ENCODE data around the gene NDUFB10. TPM values are rescaled to one million over a fixed set of nuclear protein-coding genes. Genes with fewer than 3 reads are reported as not detected.

NDUFB10 gene
- total RNA-seq, 6 experiments from 2014 or later = 68.7 to 210 (median 81.2) TPM

DNA sequence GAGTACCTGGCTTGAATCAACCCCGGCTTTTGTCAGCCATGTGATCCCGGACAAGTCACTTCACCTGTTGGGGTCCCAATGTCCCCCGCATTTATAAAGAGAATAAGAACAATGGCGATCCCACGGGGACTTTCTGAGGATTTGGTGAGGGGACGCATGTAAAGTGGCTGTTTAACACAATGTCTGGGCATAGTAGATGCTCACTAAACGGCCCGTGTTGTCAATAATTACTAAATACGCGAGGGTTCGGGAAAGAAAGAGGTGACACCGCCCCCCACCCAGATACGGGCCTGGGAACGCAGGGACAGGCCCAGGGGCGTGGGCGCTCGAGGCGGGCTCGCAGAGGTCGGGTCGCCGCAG, 32.2 kb downstream of the NDUFB10 start:
- DNase-seq (no peak), ATAC-seq (no peak)
- TF ChIP-seq POLR2A (IDR thresholded peaks at IDR 0.05) = no peak
- TF ChIP-seq, protein P1, sequence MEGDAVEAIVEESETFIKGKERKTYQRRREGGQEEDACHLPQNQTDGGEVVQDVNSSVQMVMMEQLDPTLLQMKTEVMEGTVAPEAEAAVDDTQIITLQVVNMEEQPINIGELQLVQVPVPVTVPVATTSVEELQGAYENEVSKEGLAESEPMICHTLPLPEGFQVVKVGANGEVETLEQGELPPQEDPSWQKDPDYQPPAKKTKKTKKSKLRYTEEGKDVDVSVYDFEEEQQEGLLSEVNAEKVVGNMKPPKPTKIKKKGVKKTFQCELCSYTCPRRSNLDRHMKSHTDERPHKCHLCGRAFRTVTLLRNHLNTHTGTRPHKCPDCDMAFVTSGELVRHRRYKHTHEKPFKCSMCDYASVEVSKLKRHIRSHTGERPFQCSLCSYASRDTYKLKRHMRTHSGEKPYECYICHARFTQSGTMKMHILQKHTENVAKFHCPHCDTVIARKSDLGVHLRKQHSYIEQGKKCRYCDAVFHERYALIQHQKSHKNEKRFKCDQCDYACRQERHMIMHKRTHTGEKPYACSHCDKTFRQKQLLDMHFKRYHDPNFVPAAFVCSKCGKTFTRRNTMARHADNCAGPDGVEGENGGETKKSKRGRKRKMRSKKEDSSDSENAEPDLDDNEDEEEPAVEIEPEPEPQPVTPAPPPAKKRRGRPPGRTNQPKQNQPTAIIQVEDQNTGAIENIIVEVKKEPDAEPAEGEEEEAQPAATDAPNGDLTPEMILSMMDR (IDR thresholded peaks at IDR 0.05) = no peak
- no peaks in the 10 kb centered on the region for H3K36me3 ChIP-seq
- peaks cover 0 to 7% of the 10 kb centered on the region in 2 donors for H3K27me3 ChIP-seq
- H3K27ac ChIP-seq = no peak overlapping the region
- WGBS (ENCODE audit: insufficient coverage, low coverage, low lambda C conversion rate, missing lambda C conversion rate) = 20% methylated on average over 11 of the region's 22 CpGs
- H3K4me3 ChIP-seq = peak overlapping the region; percentile 18 to 42 (median 18)
- H3K9me3 ChIP-seq = no peaks in the 10 kb centered on the region
- intact Hi-C loops (cut with DNase I) = no loop called here
- peaks cover 0 to 18% (median 3%) of the 10 kb centered on the region in 4 donors for H3K4me1 ChIP-seq

DNA sequence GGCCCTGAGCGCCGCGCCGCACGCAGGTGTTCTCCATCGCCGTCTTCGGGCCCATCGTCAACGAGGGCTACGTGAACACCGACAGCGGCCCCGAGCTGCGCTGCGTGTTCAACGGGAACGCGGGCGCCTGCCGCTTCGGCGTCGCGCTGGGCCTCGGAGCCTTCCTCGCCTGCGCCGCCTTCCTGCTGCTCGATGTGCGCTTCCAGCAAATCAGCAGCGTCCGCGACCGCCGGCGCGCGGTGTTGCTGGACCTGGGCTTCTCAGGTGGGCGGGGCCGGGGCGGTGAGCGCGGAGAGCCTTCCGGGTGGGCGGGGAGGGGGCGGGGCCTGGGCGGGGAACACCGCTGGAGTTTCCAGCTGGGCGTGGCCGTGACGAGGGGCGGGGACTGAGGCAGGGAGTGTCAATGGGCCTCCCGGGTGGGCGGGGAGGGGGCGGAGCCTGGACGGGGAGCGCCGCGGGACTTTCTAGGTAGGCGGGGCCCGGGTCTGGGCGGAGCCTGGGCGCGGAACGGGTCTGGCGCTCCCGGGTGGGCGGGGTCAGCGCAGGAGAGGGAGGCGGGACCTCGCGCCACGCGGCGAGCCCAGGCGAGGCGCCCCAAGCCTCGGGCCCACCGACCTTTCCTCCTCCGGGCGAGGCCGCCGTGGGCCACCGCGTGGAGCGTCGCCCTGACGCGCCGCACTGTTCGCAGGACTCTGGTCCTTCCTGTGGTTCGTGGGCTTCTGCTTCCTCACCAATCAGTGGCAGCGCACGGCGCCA, 32.8 kb downstream of the NDUFB10 start:
- H3K27me3 ChIP-seq = peaks cover 0 to 7% of the 10 kb centered on the region in 2 donors
- TF ChIP-seq, protein P1 (IDR thresholded peaks at IDR 0.05) = no peak
- peak; percentile 20 for TF ChIP-seq POLR2A (IDR thresholded peaks at IDR 0.05)
- intact Hi-C loops (cut with DNase I) = no loop called here
- peak; percentile 77 to 89 (median 83) for ATAC-seq
- peak; percentile 91 to 97 (median 97) for DNase-seq
- peak overlapping the region; percentile 18 to 42 (median 18) for H3K4me3 ChIP-seq
- H3K27ac ChIP-seq = no peak overlapping the region
- 51% methylated on average over 10 of the region's 96 CpGs for WGBS (ENCODE audit: insufficient coverage, low coverage, low lambda C conversion rate, missing lambda C conversion rate)
- H3K4me1 ChIP-seq = peaks cover 0 to 18% (median 3%) of the 10 kb centered on the region in 4 donors
- H3K9me3 ChIP-seq = no peaks in the 10 kb centered on the region
- peaks cover 0 to under 1% (median 0%) of the 10 kb centered on the region in 4 donors for H3K36me3 ChIP-seq

DNA sequence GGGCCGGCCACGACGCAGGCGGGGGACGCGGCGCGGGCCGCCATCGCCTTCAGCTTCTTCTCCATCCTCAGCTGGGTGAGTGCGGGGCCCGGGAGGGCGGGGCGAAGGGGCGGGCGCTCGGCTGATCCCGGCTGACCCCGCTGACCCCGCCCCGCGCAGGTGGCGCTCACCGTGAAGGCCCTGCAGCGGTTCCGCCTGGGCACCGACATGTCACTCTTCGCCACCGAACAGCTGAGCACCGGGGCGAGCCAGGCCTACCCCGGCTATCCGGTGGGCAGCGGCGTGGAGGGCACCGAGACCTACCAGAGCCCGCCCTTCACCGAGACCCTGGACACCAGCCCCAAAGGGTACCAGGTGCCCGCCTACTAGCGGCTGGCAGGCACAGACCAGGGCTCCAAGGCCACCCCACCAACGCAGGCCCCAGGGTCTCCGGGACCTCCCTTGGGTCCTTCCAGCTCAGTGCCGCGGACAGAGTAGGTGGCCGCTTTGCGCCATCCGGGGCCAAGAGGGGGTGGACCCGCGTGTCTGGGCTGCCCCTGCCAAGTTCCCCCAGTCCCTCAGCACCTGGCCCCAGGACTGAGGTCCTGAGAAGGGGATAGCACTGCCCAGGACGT, 33.5 kb downstream of the NDUFB10 start:
- Histone ChIP-seq H3K27ac (no peak overlapping the region), H3K36me3 (peaks cover 0 to 5% (median 0%) of the 10 kb centered on the region in 4 donors), H3K9me3 (no peaks in the 10 kb centered on the region), H3K27me3 (peaks cover 0 to 7% of the 10 kb centered on the region in 2 donors), H3K4me3 (no peak overlapping the region), H3K4me1 (peaks cover 0 to 18% (median 3%) of the 10 kb centered on the region in 4 donors)
- intact Hi-C loops (cut with DNase I) = no loop called here
- WGBS (ENCODE audit: insufficient coverage, low coverage, low lambda C conversion rate, missing lambda C conversion rate) = 93% methylated on average over 3 of the region's 50 CpGs
- no peak for TF ChIP-seq POLR2A (IDR thresholded peaks at IDR 0.05)
- TF ChIP-seq, protein P1 (IDR thresholded peaks at IDR 0.05) = no peak
- ATAC-seq (no peak), DNase-seq (peak in 1 of 3 donors; percentile 53)

DNA sequence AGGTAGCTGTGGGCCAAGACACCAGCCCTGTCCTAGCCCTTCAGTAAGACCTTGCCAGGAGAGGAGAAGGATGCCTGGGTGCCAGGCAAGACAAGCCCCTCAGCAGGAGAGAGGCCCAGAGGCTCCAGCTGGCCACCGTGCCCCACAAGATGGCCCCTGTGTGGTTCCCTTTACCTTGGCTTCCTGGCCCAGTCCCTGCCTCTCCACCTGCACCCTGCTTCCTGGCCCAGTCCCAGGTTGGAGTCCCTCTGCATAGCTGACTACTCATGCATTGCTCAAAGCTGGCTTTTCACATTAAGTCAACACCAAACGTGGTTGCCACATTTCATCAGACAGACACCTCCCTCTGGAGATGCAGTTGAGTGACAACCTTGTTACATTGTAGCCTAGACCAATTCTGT, 34.4 kb downstream of the NDUFB10 start:
- Histone ChIP-seq H3K27me3 (peaks cover 0 to 7% of the 10 kb centered on the region in 2 donors), H3K36me3 (peaks cover 0 to 14% (median 3%) of the 10 kb centered on the region in 4 donors), H3K4me3 (no peak overlapping the region), H3K4me1 (peaks cover 0 to 18% (median 3%) of the 10 kb centered on the region in 4 donors), H3K9me3 (no peaks in the 10 kb centered on the region), H3K27ac (no peak overlapping the region)
- ATAC-seq (peak; percentile 29 to 64 (median 55)), DNase-seq (peak; percentile 80 to 82 (median 81))
- intact Hi-C loops (cut with DNase I) = no loop called here
- TF ChIP-seq, protein P1 (IDR thresholded peaks at IDR 0.05) = no peak
- no peak for TF ChIP-seq POLR2A (IDR thresholded peaks at IDR 0.05)
- 8% methylated on average over 1 of the region's 2 CpGs for WGBS (ENCODE audit: insufficient coverage, low coverage, low lambda C conversion rate, missing lambda C conversion rate)

Data from right lobe of liver (tissue), 6 donors.